GM19452 (cell line): ENCODE data around the gene NONO.
"Not testable (repeated sequence)": the region's sequence is repeated elsewhere in the genome, so short reads cannot be mapped to it uniquely, and the experiment has no call there.

Source experiments
- ATAC-seq: cut with Tn5 transposase; IDR thresholded peaks from one replicate; pipeline ENCODE4 v1.9.1; 2021; ENCODE audit not compliant: unreplicated experiment

Gene NONO

DNA sequence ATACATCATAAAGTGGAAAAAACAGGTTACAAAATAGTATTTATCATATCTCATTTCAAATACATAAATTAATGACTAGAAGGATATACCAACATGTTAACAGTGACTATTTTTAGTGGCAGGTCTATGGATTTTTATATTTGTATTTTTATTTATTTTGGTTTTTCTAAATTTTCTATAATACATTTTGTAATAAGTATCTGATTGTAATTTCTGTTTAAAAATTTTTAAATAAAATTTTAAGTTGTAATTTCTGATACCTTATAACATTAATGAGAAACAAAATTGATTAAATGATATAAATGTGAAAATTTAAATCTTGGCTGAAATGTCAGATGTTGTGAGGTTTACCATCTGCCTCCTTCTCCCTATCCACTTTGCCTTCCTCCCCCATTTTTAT lies 2.5 kb downstream of the NONO start:
- no peak for ATAC-seq

GRCh38 chrX:71291381-71291780 lies 7.9 kb downstream of the NONO start:
- ATAC-seq = no peak

GRCh38 chrX:71292669-71293365 lies 9.4 kb downstream of the NONO start:
- no peak for ATAC-seq

DNA sequence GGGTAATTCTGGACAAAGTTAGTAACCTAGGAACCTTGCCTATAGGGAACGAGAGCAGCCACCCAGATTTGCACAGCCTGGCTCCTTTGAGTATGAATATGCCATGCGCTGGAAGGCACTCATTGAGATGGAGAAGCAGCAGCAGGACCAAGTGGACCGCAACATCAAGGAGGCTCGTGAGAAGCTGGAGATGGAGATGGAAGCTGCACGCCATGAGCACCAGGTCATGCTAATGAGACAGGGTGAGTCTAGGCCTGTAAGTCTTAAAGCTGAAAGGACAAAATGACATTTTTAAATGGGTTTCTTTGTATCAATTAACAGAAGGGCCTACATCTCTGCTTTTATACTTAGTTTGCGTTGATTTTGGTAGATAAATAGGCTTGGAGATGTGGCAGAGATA lies 13.4 kb downstream of the NONO start:
- ATAC-seq = no peak

DNA sequence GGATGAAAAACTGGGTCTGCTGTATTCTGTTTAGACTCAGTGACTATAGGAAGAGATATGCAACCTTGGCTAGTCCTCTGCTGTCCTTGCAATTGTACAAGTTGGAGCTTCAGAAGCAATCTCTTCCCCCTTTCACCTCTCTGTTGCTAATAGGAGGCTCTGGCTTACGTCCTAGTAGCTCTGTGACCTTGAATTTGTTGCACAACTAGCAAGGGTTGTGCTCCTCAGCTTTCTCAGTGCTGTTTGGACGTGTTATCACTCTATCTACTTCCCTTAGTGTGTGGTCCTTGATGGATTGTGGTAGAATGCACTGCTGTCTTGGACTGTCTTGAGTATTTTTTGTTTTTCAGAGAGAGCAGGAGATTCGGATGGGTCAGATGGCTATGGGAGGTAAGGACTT lies 14.7 kb downstream of the NONO start:
- no peak for ATAC-seq

DNA sequence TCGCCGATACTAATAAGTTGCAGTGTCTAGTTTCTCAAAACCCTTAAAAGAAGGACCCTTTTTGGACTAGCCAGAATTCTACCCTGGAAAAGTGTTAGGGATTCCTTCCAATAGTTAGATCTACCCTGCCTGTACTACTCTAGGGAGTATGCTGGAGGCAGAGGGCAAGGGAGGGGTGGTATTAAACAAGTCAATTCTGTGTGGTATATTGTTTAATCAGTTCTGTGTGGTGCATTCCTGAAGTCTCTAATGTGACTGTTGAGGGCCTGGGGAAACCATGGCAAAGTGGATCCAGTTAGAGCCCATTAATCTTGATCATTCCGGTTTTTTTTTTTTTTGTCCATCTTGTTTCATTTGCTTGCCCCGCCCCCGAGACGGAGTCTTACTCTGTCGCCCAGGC lies 16.6 kb downstream of the NONO start:
- not testable (repeated sequence) for ATAC-seq

- ATAC-seq = not testable (repeated sequence)
These were observed 17.1 kb downstream of the NONO start for GRCh38 chrX:71300495-71300894.

DNA sequence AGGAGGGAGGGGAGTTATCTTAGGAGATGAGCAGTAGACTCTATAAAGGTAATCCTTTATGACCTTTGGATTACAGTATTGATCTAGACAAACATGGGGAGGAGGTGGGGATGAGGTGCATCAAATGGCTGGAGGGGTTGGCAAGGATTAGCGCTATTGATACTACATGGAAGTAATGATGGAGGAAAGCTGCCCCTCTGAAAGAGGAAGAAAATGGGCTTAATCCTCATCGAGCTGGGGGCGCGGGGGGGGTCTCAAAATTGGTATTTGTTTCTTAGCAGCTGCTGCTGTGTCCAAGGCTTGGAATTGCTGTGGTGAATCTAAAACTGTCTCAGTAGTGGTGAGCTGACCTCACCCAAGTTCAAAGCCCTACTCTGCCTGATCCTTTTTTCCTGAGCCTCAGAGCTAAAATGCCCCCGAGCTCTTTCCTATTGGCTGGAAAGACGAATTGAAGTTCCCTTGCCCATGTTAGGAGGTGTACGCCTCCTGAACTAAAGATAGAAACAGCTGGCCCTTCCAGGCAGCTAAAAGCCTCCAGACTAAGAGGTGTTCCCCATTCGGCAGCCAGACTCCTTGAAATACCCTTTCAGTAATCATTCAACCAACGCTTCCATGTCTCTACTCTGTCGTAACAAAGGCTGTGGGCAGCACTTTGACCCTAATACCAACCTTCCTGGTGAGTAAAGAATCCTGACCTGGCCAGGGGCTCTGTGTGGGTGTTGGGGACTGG lies 17.9 kb downstream of the NONO start, which contains the start of gene ITGB1BP2:
Gene ITGB1BP2 (plus strand): TSS at position 556 of the 730 bp plus-strand sequence. CDS start 57 bp downstream, at position 613.
- ATAC-seq = no peak

- ATAC-seq = no peak
These were observed 19.2 kb downstream of the NONO start for GRCh38 chrX:71302461-71303213.

- no peak for ATAC-seq
These were observed 21.1 kb downstream of the NONO start for GRCh38 chrX:71304561-71304960.

GRCh38 chrX:71315917-71316316 lies 32.5 kb downstream of the NONO start:
- no peak for ATAC-seq

DNA sequence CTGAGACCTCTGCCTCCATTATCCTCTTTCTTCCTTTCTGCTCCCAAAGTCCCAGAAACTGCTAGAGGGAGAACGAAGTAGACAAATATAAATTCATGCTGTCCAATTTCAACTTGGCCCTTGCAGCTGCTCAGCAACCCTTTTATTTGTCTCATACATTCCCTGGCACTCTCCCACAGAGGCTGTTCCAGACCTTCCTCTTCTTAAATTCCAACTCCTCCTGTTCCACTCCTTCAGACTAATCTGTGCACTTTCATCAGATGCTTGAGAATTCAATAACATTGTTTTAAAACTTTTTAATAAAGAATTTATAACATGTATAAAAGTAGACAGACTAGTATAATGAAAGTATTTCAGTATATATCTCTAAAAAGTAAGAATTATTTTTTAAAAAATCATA lies 33.5 kb downstream of the NONO start:
- ATAC-seq = not testable (repeated sequence)

DNA sequence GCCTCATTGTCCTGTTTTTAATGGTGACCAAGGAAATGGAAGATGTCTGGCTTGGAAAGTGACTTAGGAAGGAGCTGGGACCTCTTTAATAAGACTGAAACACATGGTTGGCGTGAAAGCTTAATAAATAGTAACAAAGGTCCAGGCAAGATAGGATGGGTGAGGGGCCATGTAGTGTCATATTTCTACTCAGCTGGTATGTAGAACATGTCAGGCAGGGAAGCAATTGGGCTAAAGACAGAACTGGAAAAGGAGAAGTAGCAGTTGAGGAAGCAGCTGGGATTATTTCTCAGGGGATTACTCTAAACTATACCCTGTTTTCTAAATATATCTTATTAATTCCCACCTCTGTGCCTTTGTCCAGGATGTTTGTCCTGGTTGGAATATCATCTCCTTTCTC lies 36.7 kb downstream of the NONO start:
- no peak for ATAC-seq

DNA sequence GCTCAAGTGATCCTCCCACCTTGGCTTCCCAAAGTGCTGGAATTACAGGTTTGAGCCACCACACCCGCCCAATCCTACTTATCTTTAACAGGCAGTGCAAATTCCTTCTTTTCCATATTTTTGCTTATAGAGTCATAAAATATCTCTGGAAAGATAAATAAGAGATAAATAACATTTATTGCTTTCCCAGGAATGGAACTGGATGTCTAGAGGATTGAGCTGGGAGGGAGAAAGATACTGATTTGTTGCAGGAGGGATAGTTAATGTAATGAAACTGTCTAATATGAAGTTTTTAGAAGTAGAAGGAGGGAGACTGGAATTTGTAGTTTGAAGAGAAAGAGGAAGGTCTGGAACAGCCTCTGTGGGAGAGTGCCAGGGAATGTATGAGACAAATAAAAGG lies 38.3 kb downstream of the NONO start:
- no peak for ATAC-seq

GRCh38 chrX:71324452-71324851 lies 41.0 kb downstream of the NONO start:
- not testable (repeated sequence) for ATAC-seq

DNA sequence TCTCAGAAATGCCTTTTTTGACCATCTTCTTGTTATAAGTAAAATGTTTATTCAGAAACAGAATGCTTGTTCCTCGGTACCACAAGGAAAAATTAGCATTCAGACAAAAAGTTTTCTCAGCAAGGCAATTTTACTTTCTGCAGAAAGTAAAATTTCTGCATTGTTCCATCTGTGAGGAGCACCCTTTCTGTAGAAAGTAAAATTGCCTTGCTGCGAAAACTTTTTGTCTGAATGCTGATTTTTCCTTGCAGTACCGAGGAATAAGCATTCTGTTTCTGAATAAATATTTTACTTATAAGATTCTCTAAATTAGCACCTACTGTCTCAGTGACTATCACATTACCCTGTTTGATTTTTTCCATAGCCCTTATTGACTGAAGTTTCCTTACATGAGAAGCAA lies 43.0 kb downstream of the NONO start:
- no peak for ATAC-seq

- ATAC-seq = not testable (repeated sequence)
These were observed 65.8 kb downstream of the NONO start for GRCh38 chrX:71349151-71349665.

DNA sequence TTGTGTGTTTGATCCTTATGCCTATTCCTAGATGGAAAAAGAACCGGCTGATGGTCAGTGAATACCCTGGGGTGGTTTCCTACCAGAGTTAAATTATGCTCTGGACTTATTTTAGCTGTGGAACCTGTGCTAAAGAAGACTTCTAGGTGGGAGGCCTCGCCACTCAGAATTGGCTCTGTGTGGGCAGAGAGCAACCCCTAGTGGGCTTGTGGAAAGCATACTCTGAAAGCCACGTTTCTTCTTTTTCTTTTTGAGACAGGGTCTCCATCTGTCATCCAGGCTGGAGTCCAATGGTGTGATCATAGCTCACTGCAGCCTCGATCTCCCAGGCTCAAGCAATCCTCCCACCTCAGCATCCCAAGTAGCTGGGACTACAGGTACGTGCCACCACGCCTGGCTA lies 66.4 kb downstream of the NONO start:
- not testable (repeated sequence) for ATAC-seq
